ENCODE measurements around the gene FAM185A. TPM values are rescaled to one million over a fixed set of nuclear protein-coding genes. Genes with fewer than 3 reads are reported as not detected.
"Not testable (repeated sequence)": the region's sequence is repeated elsewhere in the genome, so short reads cannot be mapped to it uniquely, and the experiment has no call there.

The FAM185A gene
- total RNA-seq: 10 to 100 TPM in 3 of 4 donors, 1 to 10 TPM in 1; 8.9 to 36.3 (median 13.0) TPM

- not testable (repeated sequence) for H3K9me3 ChIP-seq, H3K27me3 ChIP-seq, H3K36me3 ChIP-seq
- peak within 1 kb of the TSS; percentile 79 to 88 (median 80) for H3K27ac ChIP-seq
- 0% methylated on average over 8 to 10 of the region's 47 CpGs for WGBS, 2 donors (ENCODE audit: low coverage in 1 of 2)
- H3K4me3 ChIP-seq: peak within 1 kb of the TSS; percentile 62 to 65
- TF ChIP-seq POLR2A (IDR thresholded peaks at IDR 0.05): peak in 1 of 2 donors; percentile 19
- peak; percentile 52 for TF ChIP-seq POLR2AphosphoS5 (IDR thresholded peaks at IDR 0.05)
- H3K4me1 ChIP-seq: peaks cover 0 to 34% (median 8%) of the 10 kb centered on the region in 3 donors
- ATAC-seq: peak; percentile 100
Observed at GRCh38 chr7:102748605-102749444, at the start of gene FAM185A. Gene FAM185A (plus strand): TSS chr7:102748999. CDS start chr7:102749208, 209 bp downstream.

GRCh38 chr7:102713011-102713690 lies 35.6 kb upstream of the FAM185A start:
- peak overlapping the region in 1 of 4 donors; percentile 25 for H3K27ac ChIP-seq
- not testable (repeated sequence) for H3K9me3 ChIP-seq, H3K4me3 ChIP-seq, H3K27me3 ChIP-seq, ATAC-seq, H3K36me3 ChIP-seq
- peaks cover 0 to 19% (median 0%) of the 10 kb centered on the region in 3 donors for H3K4me1 ChIP-seq
- WGBS, 2 donors (ENCODE audit: low coverage in 1 of 2): 31 to 33% methylated on average over 5 of the region's 5 CpGs

- no CpG with 5 or more reads among the region's 1 CpG for WGBS, 2 donors (ENCODE audit: low coverage in 1 of 2)
- not testable (repeated sequence) for H3K4me3 ChIP-seq, H3K36me3 ChIP-seq, H3K27me3 ChIP-seq, ATAC-seq, H3K9me3 ChIP-seq
- Histone ChIP-seq H3K4me1 (peaks cover 0 to 25% (median 0%) of the 10 kb centered on the region in 3 donors), H3K27ac (peak overlapping the region in 1 of 4 donors; percentile 25)
Observed at GRCh38 chr7:102713691-102714080, 35.1 kb upstream of the FAM185A start.

- not testable (repeated sequence) for H3K4me3 ChIP-seq, H3K36me3 ChIP-seq, ATAC-seq, H3K27me3 ChIP-seq, H3K9me3 ChIP-seq
- peak overlapping the region in 1 of 4 donors; percentile 51 for H3K27ac ChIP-seq
- peaks cover 0 to 26% (median 0%) of the 10 kb centered on the region in 3 donors for H3K4me1 ChIP-seq
- WGBS, 2 donors (ENCODE audit: low coverage in 1 of 2): 20 to 58% methylated on average over 1 to 4 of the region's 6 CpGs
Observed at GRCh38 chr7:102714774-102715522, 33.9 kb upstream of the FAM185A start.

- ATAC-seq, H3K4me3 ChIP-seq, H3K27me3 ChIP-seq, H3K9me3 ChIP-seq, H3K36me3 ChIP-seq: not testable (repeated sequence)
- H3K27ac ChIP-seq: peak overlapping the region in 2 of 4 donors; percentile 19 to 51
- 16% methylated on average over 2 to 3 of the region's 3 CpGs for WGBS, 2 donors (ENCODE audit: low coverage in 1 of 2)
- H3K4me1 ChIP-seq: peaks cover 0 to 26% (median 0%) of the 10 kb centered on the region in 3 donors
Observed at GRCh38 chr7:102715718-102716117, 33.1 kb upstream of the FAM185A start.

GRCh38 chr7:102718491-102718890 lies 30.3 kb upstream of the FAM185A start:
- not testable (repeated sequence) for H3K9me3 ChIP-seq, ATAC-seq, H3K27me3 ChIP-seq, H3K36me3 ChIP-seq, H3K4me3 ChIP-seq, H3K27ac ChIP-seq
- peaks cover 0 to 20% (median 0%) of the 10 kb centered on the region in 3 donors for H3K4me1 ChIP-seq

GRCh38 chr7:102726170-102726569 lies 22.6 kb upstream of the FAM185A start:
- not testable (repeated sequence) for ATAC-seq, H3K36me3 ChIP-seq, H3K9me3 ChIP-seq, H3K27me3 ChIP-seq, H3K4me1 ChIP-seq, H3K4me3 ChIP-seq, H3K27ac ChIP-seq
- 91% methylated on average over 2 of the region's 5 CpGs; no CpG with 5 or more reads in 1 of the 2 donors for WGBS, 2 donors (ENCODE audit: low coverage in 1 of 2)

GRCh38 chr7:102729670-102730069 lies 19.1 kb upstream of the FAM185A start:
- ATAC-seq, H3K9me3 ChIP-seq, H3K27me3 ChIP-seq, H3K27ac ChIP-seq, H3K4me1 ChIP-seq, H3K4me3 ChIP-seq, H3K36me3 ChIP-seq: not testable (repeated sequence)
- 86 to 100% methylated on average over 1 of the region's 2 CpGs for WGBS, 2 donors (ENCODE audit: low coverage in 1 of 2)

- 92% methylated on average over 2 of the region's 3 CpGs; no CpG with 5 or more reads in 1 of the 2 donors for WGBS, 2 donors (ENCODE audit: low coverage in 1 of 2)
- H3K27me3 ChIP-seq, ATAC-seq, H3K4me1 ChIP-seq, H3K4me3 ChIP-seq, H3K36me3 ChIP-seq, H3K27ac ChIP-seq, H3K9me3 ChIP-seq: not testable (repeated sequence)
Observed at GRCh38 chr7:102730431-102730830, 18.4 kb upstream of the FAM185A start.

GRCh38 chr7:102742002-102742771 lies 6.6 kb upstream of the FAM185A start:
- 11% methylated on average over 2 of the region's 4 CpGs; no CpG with 5 or more reads in 1 of the 2 donors for WGBS, 2 donors (ENCODE audit: low coverage in 1 of 2)
- Histone ChIP-seq H3K4me1 (peaks cover 0 to 25% (median 0%) of the 10 kb centered on the region in 3 donors), H3K4me3 (peak overlapping the region in 1 of 2 donors; percentile 10), H3K27ac (peak overlapping the region; percentile 29 to 64 (median 50))
- ATAC-seq, H3K27me3 ChIP-seq, H3K36me3 ChIP-seq, H3K9me3 ChIP-seq: not testable (repeated sequence)

- not testable (repeated sequence) for ATAC-seq, H3K9me3 ChIP-seq, H3K4me3 ChIP-seq, H3K36me3 ChIP-seq, H3K27me3 ChIP-seq
- no CpG with 5 or more reads among the region's 9 CpGs for WGBS, 2 donors (ENCODE audit: low coverage in 1 of 2)
- H3K4me1 ChIP-seq: peaks cover 0 to 31% (median 3%) of the 10 kb centered on the region in 3 donors
- peak overlapping the region in 2 of 4 donors; percentile 44 to 49 for H3K27ac ChIP-seq
Observed at GRCh38 chr7:102743861-102744260, 4.9 kb upstream of the FAM185A start.
